ENCODE measurements around the gene ACAD8. TPM values are rescaled to one million over a fixed set of nuclear protein-coding genes. Genes with fewer than 3 reads are reported as not detected.
A peak's percentile ranks its signal among the peaks of the same experiment; 100 is the strongest.

Gene ACAD8
- polyA plus RNA-seq, 1 of the 3 experiments (the other 2 are of a cell fraction): 29.8 TPM

DNA sequence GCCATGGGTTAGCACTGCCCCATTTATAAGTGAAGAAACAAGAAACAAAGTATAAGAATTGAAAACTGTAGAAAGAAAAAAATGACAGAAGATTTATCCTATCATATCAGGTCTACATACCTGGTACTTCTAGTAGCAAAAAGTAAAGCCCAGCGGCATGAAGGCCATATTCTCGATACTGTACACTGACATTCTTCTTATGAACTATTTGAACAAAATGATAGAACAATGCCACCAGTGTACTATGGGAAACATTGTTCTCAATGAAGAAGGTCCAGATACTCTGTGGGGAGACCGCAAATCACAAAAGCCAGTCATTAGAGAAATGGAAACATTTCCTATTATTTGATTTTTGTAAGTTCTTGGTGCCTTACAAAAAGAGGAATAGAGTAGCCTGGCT lies 36.6 kb upstream of the ACAD8 start:
- Histone ChIP-seq H3K9ac (no peak overlapping the region), H4K20me1 (ENCODE audit: insufficient read depth) (no peaks in the 10 kb centered on the region), H3K9me2 (no peaks in the 10 kb centered on the region), H3K27me3 (ENCODE audit: insufficient read depth) (no peaks in the 10 kb centered on the region), H3K9me3 (no peaks in the 10 kb centered on the region), H3K36me3 (replicated peaks in 1 of 2; ENCODE audit: control insufficient read depth in 1 of 2, insufficient read depth in 2 of 2, low read length in 1 of 2) (peaks cover 28 to 32% of the 10 kb centered on the region in 2 experiments), H3K79me2 (ENCODE audit: insufficient read depth) (peaks cover 66% of the 10 kb centered on the region), H3F3A (replicated peaks; ENCODE audit: insufficient read depth) (peaks cover 5% of the 10 kb centered on the region), H3K4me2 (no peak overlapping the region; the same call in 1 of the 2 replicates), H3K4me3 (ENCODE audit: low read depth in 2 of 2, low read length in 1 of 2) (no peak overlapping the region), H2AFZ (ENCODE audit: low read depth) (no peak overlapping the region), H3K27ac (ENCODE audit: low read depth in 2 of 2, low read length in 1 of 2) (peak overlapping the region; percentile 9 to 60; a peak in 2 of 4 replicates), H3K4me1 (ENCODE audit: control insufficient read depth in 1 of 2, insufficient read depth in 2 of 2, low read depth in 1 of 2, low read length in 1 of 2) (peaks cover 0 to 6% of the 10 kb centered on the region in 2 experiments; a peak in 2 of 4 replicates)
- no peak for DNase-seq
- WGBS (ENCODE audit: low lambda C conversion rate): over 99% methylated on average over 3 of the region's 3 CpGs
- ChIA-PET POLR2A (interaction anchor here (1.7 kb wide), 1 partner anchor 8 kb away, joined by 7 read pairs; the partner anchor contains the start of gene VPS26B), CTCF (no interaction called here)
- TF ChIP-seq RFX5 (IDR thresholded peaks at IDR 0.05; ENCODE audit: low read length): no peak
- TF ChIP-seq NRF1 (IDR thresholded peaks at IDR 0.05; ENCODE audit: low read depth, low read length): no peak
- no peak for TF ChIP-seq FOSL2 (IDR thresholded peaks at IDR 0.05; ENCODE audit: borderline replicate concordance, low read depth)
- TF ChIP-seq NFIC (IDR thresholded peaks at IDR 0.05; ENCODE audit: borderline replicate concordance): no peak
- no peak for TF ChIP-seq GABPA (IDR thresholded peaks at IDR 0.05; ENCODE audit: low read depth)
- TF ChIP-seq MXI1 (IDR thresholded peaks at IDR 0.05; ENCODE audit: low read depth, low read length): no peak
- TF ChIP-seq, protein P1, sequence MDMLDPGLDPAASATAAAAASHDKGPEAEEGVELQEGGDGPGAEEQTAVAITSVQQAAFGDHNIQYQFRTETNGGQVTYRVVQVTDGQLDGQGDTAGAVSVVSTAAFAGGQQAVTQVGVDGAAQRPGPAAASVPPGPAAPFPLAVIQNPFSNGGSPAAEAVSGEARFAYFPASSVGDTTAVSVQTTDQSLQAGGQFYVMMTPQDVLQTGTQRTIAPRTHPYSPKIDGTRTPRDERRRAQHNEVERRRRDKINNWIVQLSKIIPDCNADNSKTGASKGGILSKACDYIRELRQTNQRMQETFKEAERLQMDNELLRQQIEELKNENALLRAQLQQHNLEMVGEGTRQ (IDR thresholded peaks at IDR 0.05; ENCODE audit: borderline replicate concordance, low read depth, low read length): no peak
- no peak for TF ChIP-seq YY1 (IDR thresholded peaks at IDR 0.05; ENCODE audit: low read depth)
- TF ChIP-seq MEF2A (IDR thresholded peaks at IDR 0.05; ENCODE audit: borderline replicate concordance, low read depth): no peak
- TF ChIP-seq SMC3 (IDR thresholded peaks at IDR 0.05; ENCODE audit: low read depth, low read length): no peak
- TF ChIP-seq, protein P2, sequence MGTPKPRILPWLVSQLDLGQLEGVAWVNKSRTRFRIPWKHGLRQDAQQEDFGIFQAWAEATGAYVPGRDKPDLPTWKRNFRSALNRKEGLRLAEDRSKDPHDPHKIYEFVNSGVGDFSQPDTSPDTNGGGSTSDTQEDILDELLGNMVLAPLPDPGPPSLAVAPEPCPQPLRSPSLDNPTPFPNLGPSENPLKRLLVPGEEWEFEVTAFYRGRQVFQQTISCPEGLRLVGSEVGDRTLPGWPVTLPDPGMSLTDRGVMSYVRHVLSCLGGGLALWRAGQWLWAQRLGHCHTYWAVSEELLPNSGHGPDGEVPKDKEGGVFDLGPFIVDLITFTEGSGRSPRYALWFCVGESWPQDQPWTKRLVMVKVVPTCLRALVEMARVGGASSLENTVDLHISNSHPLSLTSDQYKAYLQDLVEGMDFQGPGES (IDR thresholded peaks at IDR 0.05; ENCODE audit: low read depth, low read length): no peak
- TF ChIP-seq, protein P3, sequence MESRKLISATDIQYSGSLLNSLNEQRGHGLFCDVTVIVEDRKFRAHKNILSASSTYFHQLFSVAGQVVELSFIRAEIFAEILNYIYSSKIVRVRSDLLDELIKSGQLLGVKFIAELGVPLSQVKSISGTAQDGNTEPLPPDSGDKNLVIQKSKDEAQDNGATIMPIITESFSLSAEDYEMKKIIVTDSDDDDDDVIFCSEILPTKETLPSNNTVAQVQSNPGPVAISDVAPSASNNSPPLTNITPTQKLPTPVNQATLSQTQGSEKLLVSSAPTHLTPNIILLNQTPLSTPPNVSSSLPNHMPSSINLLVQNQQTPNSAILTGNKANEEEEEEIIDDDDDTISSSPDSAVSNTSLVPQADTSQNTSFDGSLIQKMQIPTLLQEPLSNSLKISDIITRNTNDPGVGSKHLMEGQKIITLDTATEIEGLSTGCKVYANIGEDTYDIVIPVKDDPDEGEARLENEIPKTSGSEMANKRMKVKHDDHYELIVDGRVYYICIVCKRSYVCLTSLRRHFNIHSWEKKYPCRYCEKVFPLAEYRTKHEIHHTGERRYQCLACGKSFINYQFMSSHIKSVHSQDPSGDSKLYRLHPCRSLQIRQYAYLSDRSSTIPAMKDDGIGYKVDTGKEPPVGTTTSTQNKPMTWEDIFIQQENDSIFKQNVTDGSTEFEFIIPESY (IDR thresholded peaks at IDR 0.05; ENCODE audit: borderline replicate concordance, low read depth): no peak
- no peak for TF ChIP-seq ELF1 (IDR thresholded peaks at IDR 0.05)
- no peak for TF ChIP-seq EZH2phosphoT487 (IDR thresholded peaks at IDR 0.05; ENCODE audit: borderline replicate concordance, low read depth)
- no peak for TF ChIP-seq RCOR1 (IDR thresholded peaks at IDR 0.05; ENCODE audit: low read length)
- no peak for TF ChIP-seq EP300 (IDR thresholded peaks at IDR 0.05; ENCODE audit: borderline replicate concordance in 1 of 2, low read depth in 1 of 2, low read length in 1 of 2)

All from SK-N-SH (cell line).